Ishikawa (cell line): ENCODE results near the gene PTHLH.
A peak's percentile ranks its signal among the peaks of the same experiment; 100 is the strongest.

Experiments used
- CEBPB ChIP-seq: IDR thresholded peaks from 2 replicates; pipeline ENCODE4 v1.6.1; 2012
- CREB1 ChIP-seq: IDR thresholded peaks from 2 replicates; pipeline ENCODE4 v1.6.1; 2012; ENCODE audit warnings: low read depth
- EGR1 ChIP-seq: IDR thresholded peaks from 2 replicates; pipeline ENCODE4 v1.6.1; 2012
- EP300 ChIP-seq: IDR thresholded peaks from 2 replicates; pipeline ENCODE4 v1.6.1; 2012; ENCODE audit warnings: borderline replicate concordance
- FOXM1 ChIP-seq: IDR thresholded peaks from 2 replicates; pipeline ENCODE4 v1.6.1; 2012; ENCODE audit warnings: low read depth, borderline replicate concordance
- MAX ChIP-seq: IDR thresholded peaks from 2 replicates; pipeline ENCODE4 v1.6.1; 2012
- RAD21 ChIP-seq: IDR thresholded peaks from 2 replicates; pipeline ENCODE4 v1.6.1; 2012; ENCODE audit warnings: low read depth
- REST ChIP-seq: IDR thresholded peaks from 2 replicates; pipeline ENCODE4 v1.6.1; 2012; ENCODE audit warnings: low read depth, mild to moderate bottlenecking
- TAF1 ChIP-seq: IDR thresholded peaks from 2 replicates; pipeline ENCODE4 v1.6.1; 2012; ENCODE audit warnings: low read depth, mild to moderate bottlenecking
- USF1 ChIP-seq: IDR thresholded peaks from 2 replicates; pipeline ENCODE4 v1.6.1; 2012
- YY1 ChIP-seq: IDR thresholded peaks from 2 replicates; pipeline ENCODE4 v1.6.1; 2012; ENCODE audit warnings: low read depth

GRCh38 chr12:27975222-27976136, 2.9 kb upstream of the PTHLH start:
- TF ChIP-seq MAX (peak; percentile 63), EGR1 (no peak), REST (peak; percentile 92), YY1 (no peak), RAD21 (no peak), EP300 (no peak), TAF1 (no peak), CEBPB (no peak), CREB1 (no peak), USF1 (peak; percentile 9; the same call in 1 of the 2 replicates), FOXM1 (no peak)
